Kidney tubule cell (primary cell): ENCODE results near the gene EIF5.

Experiments
- DNase-seq: peaks from one replicate; pipeline ENCODE4 v3.0.0-alpha.2; 2018; ENCODE audit warnings: low spot score

The EIF5 gene

DNA sequence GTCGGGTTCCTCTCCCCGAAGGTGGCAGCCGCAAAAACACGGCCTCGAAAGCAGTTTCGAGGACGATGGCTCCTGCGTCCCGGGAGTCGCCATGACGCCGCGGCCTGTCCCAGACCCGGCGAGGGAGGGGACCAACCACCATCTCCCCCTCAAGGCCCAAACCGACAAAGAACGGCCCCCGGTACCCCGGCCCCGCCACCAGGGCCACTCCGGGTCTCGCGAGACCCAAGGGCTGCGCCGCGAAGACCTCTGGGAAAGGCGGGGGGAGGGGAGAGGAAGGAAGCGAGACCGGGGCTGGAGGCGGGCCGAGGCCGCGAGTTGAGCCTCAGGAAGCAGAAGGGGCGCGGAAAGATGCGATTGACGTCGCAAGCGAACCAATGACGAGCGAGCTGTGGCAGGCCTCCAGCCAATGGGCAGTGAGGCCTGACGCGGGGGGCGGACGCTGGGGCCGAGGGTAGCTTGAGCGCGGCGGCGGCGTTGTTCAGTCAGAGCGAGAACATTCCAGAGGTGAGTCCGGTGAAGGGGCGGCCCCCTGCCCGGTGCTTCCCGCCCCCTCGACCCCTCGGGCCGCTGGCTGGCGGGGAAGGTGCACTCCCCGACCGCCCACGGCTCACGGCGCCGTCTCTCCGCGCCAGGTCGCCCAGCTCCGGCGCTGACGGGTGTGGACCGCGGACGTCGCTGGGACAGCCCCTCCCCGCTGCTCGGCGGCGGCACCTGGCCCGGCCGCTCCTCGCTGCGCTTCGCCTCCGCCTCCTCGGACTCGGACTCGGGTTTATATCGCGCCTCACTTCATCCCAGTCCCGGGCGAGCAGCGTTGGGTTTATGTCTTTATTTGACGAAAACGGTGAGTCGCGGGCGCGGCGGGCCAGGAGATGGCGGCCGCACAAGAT lies at the start of gene EIF5:
TSS of gene EIF5 (plus strand) at position 484 of the 890 bp plus-strand sequence. CDS start 1,624 bp downstream, outside the sequence.
- peak; percentile 99 for DNase-seq

DNA sequence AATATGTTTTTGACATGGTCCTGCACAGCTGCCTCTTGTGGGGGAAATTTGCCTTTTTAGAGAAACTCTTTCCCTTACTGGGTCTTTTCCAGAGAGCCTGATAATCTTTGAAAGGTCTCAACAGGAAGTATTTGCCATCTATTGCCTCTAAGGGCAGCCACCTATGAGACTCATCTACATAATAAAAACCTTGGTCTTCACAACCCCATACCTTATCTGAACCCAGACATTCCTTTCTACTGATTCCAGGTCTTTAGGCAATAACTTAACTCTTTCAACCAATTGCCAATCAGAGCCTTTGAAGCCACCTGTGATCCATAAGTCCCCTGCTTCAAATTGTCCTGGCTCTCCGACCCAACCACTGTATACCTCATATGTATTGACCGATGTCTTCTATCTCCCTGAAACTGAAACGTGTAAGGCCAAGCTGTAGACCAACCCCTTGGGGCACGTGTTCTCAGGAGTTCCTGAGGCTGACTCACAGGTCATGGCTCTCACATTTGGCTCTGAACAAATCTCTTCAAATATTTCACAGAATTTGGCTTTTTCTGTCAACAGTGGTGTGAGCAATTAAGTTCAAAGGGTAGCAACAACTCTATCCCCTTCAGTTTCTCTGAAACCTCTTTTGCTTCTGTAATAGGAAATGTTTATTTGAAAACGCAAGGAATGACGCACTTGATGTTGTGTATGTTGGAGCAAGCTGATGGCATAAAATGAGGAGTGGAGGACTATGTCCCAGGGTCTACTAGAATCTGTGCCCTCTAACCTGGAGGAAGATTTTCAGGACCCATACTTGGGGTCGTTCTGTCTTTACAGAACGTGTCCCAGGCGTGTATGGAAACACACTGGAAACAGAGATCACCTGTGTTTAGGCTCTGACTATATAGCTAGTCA lies 49.2 kb upstream of the EIF5 start:
- peak; percentile 59 for DNase-seq

DNA sequence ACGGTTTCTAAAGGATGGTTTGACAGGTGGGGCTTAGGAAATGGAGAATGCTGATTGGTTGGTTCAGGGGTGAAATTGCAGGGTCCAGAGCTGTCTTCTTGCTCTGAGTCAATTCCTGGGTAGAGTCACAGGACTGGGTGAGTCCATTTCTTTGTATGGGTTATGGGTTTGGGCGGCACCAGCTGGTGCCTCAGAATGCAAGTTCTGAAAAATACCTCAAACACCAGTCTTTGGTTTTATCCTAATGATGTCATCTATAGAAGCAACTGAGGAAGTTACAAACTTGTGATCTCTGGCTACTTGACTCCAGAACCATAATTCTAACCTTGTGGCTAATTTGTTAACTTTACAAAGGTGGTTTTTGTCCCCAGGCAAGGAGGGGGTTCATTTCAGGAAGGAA lies 47.6 kb upstream of the EIF5 start:
- no peak for DNase-seq

DNA sequence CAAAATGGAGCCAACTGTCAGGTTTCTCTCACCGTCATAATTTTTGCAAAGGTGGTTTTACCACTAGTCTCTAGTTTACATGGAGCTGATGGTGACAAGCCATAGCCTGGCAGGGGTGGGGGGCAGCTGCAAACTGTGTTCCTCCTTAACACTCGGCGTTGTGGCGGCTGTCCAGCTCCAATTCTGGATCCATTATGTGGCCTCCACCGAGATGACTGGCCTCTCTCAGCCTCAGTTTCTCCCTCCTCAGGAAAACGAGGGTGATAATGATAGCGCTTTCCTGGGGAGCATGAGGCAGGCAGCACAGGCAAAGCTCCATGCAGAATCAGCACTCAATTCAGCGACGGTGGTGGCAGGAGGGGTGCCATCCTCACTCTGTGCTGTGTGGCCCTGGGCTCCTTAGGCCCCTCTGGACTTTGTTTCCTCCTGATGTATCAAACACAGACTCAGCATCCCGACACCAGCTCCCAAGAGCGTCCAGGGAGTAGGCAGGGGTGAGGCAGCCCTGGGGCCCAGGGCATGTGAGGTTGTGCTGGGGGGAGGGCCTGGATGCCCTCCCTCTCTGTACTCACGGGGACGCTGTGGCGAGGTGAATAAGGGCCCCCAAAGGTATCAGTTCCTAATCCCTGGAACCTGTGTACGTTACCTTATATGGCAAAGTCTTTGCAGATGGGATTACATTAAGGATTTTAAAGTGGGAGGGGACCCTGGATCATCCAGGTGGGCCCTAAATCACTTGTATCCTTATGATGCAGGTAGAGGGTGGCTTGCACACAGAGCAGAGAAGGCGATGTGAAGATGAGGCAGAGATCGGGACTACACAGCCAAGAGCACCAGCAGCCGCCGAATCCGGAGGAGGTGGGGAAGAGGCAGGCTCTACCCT lies 46.8 kb upstream of the EIF5 start:
- no peak for DNase-seq

DNA sequence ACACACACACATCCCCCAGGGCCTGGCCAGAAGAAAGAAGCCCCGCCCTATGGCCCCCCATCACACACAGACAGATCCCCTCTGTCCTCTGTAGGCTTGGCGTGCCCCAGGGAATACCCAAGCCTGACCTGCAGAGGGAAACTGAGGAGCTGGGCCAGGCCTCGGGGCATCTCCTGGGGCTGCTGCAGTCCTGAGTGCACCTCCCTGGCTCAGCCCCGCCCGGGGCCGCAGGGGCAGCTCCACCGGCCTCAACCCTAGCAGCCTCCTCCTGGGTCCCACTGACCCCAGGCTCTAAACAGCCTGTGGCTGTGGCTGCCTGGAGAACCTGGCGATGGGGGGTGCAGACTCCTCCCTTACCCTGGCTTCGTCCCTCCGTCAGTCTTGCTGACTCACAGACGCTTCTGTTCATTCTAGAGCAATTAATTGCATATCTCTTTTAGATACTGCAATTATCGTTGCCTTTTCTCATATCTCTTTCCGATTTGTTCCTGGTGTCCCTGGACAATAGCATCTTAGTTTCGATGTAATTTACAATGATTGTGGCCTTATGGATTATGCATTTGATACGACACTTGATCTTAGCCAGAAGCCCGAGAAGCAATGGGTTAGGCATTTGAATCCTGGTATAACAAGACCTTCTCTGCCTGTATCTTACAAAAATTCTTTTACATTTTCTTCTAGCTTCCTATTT lies 45.8 kb upstream of the EIF5 start:
- DNase-seq: no peak

DNA sequence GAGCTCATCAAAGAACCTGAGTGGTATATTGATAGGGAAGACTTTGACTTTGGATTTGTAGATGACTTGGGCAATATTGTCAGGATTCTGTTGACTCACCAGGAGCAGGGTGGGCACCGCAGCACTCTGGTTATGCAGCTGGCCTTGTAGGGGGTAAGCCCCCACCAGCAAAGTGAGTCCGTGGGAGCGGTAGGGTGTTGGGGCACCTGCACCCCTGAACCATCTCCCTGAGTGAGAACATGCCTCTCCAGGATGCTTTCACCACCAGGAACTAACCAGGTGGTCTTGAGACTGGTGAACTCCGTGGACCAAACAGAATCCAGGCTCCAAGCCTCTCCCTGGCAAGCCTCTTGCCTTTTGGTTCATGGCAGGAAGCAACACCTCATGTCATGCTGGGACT lies 44.0 kb upstream of the EIF5 start:
- DNase-seq: no peak

DNA sequence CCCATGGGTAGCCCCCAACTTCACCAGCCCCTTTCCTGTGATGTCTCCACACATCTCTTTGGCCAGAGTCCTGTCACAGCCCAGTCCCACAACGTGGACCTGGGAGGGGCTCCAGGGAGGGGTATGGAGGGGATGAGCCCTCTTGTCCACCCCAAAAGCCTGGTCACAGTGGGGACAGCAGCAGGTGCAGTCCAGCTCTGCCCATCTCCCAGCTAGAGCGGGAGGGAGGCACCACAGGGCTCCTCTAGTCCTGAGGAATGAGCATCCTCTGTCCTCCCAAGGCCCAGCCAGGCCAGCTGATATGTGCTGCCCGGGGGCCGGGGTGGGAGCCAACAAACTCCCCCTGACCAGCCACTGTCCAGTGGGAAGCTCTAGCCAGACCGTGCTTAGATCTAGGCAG lies 43.5 kb upstream of the EIF5 start:
- DNase-seq: no peak

DNA sequence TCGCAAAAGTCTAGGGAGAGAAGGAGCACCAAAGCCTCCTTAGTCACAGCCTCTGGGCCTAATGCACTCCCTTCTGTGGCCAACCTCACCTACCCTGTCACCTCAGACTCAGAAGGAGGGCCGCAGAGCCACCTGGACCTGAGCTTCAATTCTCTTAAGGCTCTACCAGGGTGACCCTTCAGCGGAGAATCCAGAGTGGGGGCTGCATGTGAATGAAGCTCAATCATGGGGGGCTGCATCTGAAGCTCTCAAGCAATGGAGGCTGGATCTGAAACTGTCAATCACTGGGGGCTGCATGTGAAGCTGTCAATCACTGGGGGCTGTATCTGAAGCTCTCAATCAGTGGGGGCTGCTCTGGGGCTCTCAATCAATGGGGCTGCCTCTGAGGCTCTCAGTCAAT lies 43.1 kb upstream of the EIF5 start:
- no peak for DNase-seq

DNA sequence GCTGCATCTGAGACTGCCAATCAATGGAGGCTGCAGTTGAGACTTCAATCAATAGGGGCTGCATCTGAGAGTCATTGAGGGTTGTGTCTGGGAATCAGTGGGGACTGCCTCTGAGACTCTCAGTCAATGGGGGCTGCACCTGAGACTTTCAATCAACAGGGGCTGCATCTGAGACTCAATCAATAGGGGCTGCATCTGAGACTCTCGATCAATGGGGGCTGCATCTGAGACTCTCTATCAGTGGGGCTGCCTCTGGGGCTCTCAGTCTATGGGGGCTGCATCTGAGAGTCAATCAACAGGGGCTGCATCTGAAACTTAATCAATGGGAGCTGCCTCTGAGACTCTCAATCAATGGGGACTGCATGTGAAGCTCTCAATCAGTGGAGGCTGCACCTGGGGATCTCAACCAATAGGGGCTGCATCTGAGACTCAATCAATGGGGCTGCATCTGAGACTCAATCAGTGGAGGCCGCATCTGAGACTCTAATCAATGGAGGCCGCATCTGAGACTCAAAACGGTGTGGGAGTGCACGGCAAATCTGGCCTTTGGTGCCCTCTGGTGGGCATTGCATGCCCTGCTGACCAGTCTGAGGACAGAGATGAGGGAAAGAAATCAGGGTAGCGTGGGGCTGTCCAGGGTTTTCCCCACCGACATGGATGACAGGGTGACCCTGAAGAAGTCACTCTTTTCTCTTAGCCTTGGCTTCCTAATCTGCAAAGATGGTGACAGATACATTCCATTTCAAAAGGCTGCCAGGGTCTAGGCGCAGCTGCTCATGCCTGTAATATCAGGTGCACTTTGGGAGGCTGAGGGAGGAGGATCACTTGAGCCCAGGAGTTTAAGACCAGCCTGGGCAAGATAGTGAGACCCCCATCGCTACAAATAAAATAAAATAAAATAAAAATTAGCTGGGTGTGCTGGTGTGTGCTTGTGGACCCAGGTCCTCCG lies 41.3 kb upstream of the EIF5 start:
- peak; percentile 77 for DNase-seq

DNA sequence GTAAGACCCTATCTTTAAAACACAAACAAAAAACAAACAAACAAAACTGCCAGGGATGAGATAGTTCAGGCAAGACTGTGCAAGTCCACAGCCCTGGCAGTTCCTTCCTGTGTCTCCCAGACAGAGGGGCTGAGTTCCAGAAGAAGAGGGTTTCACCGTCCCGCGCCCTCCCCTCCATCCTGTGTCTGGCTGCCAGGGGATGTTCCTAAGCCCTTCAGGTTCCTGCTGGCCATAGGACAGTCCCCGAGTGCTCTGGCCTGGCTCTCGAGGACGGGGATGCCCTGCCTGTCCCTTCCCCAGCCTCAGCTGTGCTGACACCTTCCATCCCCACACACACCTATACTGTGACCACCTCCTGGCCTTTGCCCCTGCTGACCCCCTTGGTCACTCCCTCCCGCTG lies 40.6 kb upstream of the EIF5 start:
- DNase-seq: no peak

DNA sequence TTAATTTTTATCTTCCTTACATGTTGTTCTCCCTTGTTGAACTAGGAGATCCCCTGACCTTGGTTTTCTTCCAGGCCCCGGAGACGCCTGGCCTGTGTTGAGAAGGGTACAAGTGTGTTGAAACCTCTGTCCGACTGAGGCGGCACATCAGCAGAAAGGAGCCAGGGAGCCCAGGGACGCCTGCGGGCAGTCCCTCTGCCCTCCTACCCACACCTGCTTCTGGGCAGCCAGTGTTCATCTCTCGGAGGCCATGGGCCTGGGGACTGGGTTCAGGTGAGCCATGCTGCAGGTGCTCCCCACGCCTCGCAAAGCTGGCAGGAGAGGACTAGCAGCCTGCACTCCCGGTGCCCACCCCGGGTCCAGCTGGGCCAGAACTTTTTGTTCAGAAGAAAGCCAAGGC lies 39.9 kb upstream of the EIF5 start:
- no peak for DNase-seq

DNA sequence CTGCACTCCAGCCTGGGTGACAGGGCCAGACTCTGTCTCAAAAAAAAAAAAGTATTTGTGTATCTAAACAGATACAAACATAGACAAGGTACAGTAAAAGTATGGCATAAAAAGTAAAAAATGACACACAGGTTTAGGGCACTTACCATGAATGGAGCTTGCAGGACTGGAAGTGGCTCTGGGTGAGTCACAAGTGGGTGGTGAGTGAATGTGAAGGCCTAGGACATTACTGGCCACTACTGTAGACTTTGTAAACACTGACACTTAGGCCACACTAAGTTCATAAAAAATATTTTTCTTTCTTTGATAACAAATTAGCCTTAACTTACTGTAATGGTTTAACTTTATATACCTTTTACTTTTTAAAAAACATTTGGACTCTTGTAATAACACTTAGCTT lies 38.0 kb upstream of the EIF5 start:
- DNase-seq: peak; percentile 78

DNA sequence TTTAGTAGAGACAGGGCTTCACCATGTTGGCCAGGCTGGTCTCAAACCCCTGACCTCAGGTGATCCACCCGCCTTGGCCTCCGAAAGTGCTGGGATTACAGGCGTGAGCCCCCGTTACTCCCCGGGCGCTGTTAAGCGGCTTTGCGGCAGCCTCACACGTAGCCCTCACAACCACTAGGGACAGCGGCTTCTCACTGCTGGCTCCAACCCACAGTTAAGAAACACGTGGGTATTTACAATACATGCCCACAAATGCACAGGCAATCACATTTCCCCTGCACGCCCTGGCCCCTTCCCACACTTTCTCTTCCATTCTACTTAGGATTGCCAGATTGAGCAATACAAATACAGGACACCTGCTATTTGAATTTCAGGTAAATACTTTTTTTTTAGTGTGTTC lies 37.0 kb upstream of the EIF5 start:
- DNase-seq: no peak

DNA sequence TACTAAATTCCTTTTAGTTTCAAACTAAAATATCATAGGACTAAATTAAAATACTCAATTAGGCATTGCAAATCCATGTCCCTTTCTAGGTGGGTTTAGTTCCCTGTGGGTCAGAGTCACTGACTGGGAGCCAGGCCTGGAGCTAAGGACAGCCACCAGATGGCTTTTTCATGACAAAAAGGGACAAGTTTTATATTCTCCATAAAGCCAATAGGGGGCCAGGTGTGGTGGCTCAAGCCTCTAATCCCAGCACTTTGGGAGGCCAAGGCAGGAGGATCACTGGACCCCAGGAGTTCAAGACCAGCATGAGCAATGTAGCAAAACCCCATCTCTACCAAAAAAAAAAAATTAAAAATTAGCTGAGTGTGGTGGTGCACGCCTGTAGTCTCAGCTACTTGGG lies 35.4 kb upstream of the EIF5 start:
- DNase-seq: no peak

DNA sequence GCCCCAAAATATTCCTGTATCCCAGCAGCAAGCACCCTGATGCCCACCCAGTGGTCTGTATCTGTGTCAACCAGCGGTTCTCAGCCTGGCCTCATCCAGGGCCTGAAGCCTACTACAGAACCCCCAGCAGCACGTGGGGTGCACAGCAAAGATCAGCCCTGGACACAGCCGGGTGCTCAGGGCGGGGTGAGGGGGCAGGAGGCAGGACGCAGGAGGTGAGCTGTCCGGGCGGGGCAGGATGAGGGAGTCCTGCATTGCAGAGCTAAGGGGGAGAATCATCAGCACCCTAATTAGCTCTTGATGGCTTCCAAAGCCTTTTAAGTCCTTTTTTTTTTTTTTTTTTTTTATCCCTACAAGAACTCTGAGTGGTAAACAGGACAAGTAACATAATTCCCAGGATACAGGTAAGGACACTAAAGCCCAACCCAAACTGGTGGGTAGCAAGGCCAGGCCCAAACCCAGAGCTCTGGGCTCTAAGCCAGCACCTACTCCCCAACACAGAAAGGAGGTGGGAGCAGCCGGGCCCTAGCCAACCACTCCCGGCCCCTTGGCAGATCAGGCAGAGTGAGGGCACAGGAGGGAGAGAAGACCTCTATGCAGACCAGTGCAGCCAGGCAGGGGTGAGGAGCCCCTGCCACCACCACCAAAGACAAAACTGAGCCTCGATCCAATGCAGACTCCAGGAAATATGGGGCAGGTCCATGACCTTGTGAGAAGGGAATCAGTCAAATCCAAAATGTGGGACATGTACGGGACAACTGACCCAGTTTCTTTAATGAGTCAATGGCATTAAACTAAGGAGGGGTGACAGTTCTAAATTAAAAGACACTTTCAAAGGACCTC lies 32.3 kb upstream of the EIF5 start:
- no peak for DNase-seq

DNA sequence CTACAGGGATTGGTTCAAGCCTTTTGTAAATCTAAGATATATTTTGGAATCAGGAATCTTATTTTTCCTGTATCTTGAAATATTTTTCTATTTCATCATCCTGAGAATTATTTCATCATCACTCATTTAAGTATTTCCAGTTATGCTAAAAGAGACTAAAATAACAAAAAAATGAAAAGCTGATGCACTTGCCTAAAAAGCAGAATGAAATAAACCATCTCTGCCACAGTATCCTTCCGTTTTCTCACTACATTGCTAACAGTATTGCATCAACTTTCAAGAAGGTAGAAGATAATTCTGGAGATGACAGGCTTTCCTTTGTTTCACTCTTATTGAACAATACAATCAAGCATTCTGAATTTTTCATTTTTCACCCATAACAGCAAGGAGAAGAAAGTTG lies 31.1 kb upstream of the EIF5 start:
- DNase-seq: no peak

DNA sequence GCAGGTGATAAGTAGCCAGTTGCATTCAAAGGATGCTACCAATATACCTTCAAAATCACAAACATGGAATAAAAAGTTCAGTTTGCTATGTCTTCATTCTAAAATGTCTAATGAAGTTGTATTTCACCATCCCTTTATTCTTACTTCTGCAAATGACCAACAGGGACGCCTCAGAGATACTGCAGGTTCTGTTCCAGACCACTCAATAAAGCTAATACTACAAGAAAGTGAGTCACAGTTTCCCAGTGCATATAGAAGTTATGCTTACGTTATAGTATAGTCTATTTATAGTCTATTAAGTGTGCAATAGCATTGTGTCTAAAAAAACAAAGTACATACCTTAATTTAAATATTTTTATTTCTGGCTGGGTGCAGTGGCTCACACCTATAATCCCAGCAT lies 29.3 kb upstream of the EIF5 start:
- no peak for DNase-seq

DNA sequence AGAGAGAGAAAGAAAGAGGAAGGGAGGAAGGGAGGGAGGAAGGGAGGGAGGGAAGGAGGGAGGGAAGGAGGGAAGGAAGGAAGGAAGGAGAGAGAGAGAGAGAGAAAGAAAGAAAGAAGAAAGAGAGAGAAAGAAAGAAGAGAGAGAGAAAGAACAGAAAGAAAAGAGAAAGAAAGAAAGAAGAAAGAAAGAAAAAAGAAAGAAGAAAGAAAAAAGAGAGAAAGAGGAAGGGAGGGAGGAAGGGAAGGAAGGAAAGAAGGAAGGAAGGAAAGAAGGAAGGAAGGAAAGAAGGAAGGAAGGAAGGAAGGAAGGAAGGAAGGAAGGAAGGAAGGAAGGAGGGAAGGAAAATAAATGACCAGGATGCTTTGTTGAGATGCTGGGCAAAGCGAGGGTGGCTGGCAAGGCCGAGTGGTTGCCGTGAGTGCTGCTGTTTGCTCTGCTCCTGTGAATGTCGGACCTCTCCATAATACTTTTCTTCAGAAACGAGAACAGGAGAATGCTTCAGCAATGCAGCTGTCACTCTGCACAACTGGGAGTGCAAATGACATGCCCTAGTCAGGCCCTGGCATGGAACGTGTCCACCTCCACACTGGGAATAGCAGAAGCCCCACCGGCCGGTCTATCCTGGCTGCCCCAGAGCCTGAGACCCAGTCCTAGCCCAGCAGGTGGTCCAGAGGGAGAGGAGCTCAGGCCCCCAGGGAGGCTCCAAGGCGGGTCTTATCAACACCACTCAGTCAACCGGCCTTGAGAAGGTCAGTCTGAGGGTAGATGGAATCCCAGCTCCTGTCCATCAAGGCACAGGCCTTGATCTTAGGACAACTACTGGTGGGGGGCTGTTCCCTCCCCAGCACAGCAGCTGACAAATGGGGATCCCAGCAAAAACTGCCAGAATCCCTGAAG lies 25.1 kb upstream of the EIF5 start:
- DNase-seq: no peak
